Activated CD4-positive, CD25-positive, alpha-beta regulatory T cell treated with anti-CD3 and anti-CD28 coated beads, Interleukin-2, amount 50 U/mL, for 72 hours (primary cell): ENCODE measurements around the gene KCNMA1.
"Not testable (repeated sequence)": the region's sequence is repeated elsewhere in the genome, so short reads cannot be mapped to it uniquely, and the experiment has no call there.

Experiments used
- DNase-seq: peaks from one replicate; pipeline ENCODE4 v3.0.0; 2021

Gene KCNMA1

DNA sequence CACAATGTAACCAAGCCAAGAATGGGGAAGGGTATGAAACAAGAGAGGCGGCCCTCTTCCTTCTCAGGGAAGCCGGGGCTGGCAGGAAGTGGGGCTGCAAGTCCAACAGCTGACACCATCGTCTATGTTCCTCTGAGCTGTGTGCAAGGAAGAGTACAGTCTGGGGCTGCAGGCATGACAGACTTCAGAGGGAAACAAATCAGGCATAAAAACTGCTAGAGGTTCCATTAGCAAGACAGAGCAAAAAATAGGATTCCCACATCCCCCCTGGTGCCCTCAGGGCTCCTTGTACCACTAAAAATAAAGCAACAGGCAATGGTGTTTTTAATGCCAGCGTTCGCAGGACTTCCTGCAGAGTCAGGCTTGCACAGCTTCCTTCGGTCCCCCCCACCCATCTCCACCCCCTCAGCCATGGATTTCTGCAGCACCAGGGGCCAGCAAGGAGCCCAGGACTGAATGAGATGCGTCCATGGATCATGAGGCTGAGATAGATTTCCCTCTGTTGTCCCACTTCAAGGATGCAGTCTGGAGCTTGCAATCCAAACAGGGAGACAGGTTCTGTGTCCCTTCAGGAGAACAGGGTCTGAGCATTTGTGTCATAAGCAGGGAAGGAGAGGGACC is 34.6 kb downstream of the KCNMA1 start:
- no peak for DNase-seq

DNA sequence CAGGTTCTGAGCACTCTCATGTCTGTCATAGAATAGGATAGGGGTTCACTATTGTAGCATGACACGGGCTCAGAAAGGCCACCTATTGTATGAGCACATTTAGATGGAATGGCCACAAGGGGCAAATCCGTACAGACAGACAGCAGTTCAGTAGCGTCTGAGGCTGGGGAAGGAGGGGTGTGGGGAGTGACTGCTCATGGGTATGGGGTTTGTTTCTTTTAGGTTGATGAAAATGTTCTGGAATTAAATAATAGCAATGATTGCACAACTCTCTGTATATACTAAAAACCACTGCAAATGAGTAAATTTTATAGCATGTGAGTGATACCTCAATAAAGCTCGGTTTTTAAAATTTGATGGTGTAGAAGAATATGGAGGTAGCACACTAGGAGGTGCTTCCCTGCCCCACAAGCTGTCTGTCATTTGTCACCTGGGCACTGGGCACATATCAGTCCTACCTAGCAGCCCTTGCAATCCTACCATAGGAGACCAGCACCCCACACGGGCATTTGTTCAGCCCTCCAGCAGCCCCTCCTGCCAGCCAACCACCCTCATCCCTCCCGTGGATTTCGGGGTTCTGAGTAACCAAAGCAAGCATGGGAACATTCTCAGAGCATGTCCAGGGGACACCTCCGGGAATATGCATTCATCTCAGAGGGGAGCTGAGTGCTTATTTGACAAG is 35.2 kb downstream of the KCNMA1 start:
- DNase-seq: no peak

DNA sequence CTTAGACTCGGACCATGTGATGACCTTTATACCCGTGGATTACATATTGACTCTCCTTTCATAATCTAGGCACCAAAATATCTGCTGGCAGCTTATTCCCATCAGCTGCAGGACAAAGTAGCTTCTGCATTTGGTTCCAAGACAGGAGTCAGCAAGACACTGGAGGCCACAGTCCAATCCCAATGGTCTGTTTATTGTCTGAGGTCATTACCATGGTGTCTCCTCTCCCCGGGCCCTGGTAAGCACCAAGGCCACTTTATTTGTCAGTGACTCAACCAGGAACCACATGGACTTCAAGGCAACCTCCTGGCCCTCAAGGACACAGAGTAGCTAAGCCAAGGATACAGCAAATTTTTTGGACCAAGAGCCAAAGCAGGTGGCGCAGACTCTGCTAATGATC is 36.1 kb downstream of the KCNMA1 start:
- no peak for DNase-seq

DNA sequence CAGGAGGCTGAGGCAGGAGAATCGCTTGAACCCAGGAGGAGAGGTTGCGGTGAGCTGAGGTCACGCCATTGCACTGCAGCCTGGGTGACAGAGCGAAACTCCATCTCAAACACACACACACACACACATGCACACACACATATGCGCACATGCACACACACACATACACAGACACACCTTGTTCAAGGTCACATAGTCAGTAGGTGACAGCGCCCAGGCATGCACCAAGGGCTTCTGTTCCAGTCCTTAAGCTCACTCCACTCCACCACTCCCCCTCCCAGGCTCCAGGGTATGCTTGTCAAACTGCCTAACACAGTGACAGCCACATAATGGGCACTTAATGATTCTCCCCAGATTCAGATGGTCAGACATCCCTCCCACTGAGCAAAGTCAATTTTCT is 37.0 kb downstream of the KCNMA1 start:
- no peak for DNase-seq

DNA sequence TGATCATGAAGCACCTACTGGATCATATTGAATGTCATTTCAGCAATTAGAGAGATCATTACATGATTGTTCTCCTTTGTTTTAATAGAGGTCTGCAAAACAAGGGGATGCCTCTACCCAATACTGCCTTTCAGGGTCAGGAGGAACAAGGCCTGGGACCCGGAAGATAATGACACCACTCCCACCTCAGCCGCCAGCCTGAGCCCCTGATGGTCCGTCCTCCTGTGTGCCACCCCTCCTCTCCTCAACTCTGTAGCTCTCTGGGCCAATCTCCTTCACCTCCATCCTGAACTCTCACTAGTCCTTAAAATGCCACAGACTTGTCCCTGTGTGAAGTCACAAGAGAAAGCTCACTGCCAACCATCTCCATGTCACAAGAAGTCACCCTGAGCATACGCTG is 38.0 kb downstream of the KCNMA1 start:
- DNase-seq: no peak

DNA sequence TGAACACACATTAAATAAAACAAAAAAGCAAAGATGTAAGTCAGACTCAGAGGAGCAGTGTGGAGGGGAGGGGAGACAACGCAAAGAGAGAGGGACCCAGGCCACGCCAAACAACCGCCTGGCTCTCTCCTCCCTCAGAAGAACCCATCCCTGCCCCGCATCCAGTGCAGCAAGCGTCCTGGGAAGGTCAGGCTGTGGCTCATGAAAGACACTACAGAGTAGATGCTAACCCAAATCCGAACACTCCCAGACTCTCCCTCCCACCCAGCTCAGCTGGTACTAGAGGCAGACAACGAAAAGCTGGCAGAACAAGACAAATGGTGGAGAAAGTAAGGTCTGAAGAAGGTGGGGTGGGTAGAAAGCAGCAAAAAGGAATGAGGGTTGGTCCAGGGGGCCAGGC is 39.0 kb downstream of the KCNMA1 start:
- no peak for DNase-seq

DNA sequence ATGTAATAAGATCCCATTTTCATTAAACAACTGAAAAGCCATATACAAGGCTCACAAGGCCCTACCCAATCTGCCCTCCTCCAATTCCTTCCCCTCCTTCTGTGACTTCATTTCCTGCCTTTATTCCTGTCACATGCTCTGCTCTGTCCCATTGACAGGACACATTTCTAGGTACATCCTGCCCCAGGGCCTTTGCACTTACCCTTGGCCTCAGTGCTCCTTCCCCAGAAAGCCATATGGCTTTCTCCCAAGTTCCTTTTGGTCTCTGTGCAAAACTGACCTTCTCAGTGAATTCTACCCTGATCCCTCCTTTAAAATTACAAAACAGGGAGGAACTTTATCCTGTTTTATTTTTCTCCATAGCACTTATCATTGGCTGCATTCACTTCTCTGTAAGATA is 40.0 kb downstream of the KCNMA1 start:
- no peak for DNase-seq

DNA sequence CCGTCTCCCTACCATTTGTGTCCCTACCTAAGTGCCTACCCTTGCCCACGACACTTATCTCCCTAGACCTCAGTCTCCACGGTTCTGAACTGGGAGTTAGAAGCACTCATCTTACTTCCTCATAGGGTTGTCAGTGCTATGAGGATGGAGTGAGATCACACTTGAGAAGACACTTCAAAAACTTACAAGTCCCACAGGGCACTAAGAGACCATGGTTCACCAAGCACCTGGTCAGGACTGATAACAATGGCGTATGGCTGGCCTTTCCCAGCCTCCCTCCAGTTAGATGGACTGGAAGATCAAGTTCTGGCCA is 43.2 kb downstream of the KCNMA1 start:
- DNase-seq: no peak

DNA sequence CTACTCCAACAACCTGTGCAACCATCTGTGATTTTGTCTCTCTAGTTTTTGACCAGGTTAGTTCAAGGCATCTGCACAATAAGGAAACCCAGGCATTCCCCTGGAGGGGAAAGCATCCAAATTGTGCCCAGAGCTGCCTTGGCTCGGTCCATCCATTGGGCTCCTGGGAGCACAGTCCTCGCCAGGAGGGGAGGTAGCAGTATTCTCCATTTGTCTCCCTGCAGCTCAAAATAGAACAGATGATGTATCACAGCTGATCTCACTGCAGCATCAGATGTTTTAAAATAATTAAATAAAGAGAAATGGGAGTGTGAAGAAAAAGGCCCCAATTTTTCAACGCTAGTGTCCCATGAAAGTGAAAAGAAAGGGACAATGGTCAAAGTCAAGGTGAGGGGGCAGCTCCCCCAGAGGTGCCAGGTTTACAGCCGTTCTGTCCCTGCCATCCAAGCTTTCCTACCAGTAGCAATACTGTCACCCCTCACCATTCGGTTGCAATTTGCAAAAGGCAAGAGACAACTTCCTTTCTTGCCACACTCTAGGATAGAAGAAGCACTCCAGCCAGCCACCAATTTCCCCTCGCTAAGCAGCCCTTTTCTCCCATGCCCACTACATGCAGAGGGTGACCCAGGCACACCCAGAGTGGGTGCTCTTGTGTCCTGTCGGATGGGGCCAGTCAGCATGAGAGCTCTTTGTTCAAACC is 43.7 kb downstream of the KCNMA1 start:
- no peak for DNase-seq

DNA sequence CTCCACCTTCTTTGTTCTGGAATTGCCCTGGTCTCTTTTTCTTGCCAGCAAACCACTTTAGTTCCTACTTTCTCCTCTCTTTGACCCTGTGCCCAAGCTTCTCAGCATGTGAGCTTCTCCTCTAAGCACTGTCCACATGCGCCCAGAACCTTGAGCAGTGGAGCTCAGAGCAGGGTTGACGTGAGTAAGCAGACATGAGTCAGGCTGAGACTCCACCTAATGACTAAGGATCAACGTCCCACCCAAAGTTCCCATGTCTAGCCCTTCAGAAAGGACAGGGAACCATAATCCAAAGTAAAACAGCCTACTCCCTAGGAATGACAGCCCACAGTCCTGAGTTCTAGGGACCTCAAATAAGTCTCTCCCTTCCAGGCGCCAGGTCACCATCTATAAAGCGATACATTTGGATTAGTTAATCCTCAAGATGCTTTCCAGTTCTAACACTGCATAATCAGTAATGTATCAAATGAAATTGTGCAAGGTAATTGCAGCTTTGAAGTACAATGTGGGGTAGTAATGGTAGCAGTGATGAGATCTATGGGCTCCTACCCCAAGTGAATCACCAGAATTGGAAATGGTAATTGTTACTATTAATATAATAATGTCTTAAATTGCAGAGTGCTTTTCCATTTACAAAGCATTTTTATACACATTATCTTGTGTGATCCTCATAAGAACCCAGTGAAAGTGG is 44.5 kb downstream of the KCNMA1 start:
- DNase-seq: no peak

DNA sequence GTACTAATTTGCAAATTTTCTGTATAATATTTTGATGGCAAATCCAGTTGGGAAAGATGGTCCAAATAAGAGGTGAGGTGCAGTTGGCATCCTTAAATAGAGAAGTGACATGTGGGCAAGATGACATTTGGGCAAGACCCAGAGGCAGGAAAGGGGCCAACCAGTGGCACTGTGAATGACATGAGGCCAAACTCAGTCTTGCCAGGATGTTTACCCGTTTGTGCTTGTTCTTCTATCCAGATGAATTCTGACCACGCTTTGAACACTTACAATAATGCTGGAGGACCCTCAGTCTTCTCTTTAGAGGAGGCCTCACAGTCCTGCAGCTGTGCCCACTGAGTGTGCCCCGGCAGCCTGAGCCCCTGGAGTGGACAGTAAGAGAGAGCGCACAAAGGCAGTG is 45.1 kb downstream of the KCNMA1 start:
- DNase-seq: no peak

DNA sequence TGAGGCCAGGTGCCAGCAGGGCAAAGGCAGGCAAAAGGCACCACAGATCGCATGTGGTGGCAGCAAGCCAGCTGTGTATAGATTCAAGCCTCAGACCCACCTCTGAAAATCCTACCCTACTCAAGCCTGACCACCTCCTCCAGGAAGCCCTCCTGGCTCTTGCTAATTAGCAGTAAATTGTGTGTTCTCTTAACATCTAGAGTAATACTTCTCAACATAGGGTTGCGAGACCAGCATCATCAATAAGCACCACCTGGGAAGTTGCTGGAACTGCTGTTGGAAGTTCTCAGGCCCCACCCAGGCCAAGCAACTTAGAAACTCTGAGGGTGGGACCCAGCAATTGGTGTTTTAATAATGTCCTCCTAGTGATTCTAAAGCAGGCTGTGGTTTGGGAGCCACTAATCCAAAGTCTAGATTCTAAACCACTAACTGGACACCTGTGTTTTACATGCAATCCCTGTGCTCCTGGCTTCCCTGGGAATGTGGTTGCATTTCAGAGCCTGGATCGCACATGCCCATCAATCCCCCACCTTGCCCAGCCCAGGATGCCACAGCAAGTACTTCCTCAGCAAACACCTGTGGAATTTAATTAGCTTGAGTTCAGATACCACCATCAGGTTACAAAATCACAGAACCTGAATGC is 46.2 kb downstream of the KCNMA1 start:
- DNase-seq: no peak

DNA sequence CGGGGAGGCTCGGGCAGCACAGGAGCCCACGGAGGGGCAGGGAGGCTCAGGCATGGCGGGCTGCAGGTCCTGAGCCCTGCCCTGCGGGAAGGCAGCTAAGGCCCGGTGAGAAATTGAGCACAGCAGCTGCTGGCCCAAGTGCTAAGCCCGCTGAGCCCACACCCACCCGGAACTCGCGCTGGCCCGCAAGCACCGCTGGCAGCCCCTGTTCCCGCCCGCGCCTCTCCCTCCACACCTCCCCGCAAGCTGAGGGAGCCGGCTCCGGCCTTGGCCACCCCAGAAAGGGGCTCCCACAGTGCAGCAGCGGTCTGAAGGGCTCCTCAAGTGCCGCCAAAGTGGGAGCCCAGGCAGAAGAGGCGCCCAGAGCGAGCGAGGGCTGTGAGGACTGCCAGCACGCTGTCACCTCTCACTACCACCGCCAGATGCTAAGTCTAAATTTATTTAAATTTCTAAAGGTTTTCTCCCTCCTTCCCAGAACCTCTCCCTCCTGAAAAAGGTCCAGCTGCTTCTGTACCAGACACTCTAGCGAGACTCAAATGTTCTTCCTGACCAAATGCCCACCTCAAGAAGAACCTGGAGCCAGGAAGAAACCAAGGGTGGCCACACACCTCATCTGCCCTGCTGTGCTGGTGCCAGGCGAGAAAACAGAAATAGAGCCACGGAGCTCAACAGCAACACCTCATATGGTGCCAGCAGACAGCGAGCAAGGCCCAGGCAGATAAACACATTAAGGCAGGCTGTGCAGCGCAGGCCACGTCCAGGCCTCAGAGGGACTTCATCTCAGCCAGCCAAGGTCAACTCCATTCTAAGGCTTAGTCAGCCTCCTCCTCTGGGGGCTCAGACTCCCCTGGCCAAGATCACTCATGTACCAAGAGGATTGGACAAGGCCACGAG is 47.0 kb downstream of the KCNMA1 start:
- no peak for DNase-seq

DNA sequence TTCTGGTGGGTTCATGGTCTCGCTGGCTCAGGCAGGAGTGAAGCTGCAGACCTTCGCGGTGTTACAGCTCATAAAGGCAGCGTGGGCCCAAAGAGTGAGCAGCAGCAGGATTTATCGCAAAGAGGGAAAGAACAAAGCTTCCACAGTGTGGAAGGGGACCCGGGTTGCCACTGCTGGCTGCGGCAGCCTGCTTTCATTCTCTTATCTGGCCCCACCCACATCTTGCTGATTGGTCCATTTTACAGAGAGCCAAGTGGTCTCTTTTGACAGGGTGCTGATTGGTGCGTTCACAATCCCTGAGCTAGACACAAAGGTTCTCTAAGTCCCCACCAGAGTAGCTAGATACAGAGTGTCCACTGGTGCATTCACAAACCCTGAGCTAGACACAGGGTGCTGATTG is 47.9 kb downstream of the KCNMA1 start:
- DNase-seq: not testable (repeated sequence)

DNA sequence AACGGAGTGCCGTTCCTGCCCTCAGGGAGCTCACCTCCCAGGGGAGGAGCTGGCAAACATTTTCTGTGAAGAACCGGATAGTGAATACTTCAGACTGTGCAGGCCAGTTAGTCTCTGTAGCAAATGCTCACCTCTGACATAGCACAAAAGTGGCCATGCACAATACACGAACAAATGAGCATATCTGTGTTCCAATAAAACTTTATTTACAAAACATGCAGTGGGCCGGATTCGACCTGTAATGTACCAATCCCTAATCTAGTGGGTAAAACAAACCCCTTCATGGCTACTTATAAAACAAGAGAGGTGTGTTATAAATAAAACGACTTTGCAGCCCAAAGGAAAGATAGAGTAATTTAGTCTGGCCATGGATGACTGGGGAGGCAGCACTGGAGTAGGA is 48.7 kb downstream of the KCNMA1 start:
- DNase-seq: no peak

DNA sequence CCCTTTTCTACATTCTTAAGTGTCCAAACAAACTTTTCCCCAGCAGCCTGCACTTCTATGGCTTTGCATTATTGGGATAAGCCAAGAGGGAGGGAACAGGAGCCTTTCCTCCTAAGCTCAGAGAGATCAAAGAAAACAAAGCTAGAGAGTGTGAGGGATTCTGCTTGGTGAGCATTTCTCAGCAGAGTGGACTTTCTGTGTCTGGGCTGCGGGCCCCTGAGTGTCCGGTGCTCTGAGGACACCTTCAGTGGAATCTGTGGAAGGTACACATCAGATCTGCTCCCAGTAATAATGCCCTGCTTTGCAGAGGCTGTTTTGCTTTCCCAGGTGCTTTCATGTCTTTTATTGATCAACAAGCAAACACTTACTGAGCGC is 50.2 kb downstream of the KCNMA1 start:
- DNase-seq: no peak

DNA sequence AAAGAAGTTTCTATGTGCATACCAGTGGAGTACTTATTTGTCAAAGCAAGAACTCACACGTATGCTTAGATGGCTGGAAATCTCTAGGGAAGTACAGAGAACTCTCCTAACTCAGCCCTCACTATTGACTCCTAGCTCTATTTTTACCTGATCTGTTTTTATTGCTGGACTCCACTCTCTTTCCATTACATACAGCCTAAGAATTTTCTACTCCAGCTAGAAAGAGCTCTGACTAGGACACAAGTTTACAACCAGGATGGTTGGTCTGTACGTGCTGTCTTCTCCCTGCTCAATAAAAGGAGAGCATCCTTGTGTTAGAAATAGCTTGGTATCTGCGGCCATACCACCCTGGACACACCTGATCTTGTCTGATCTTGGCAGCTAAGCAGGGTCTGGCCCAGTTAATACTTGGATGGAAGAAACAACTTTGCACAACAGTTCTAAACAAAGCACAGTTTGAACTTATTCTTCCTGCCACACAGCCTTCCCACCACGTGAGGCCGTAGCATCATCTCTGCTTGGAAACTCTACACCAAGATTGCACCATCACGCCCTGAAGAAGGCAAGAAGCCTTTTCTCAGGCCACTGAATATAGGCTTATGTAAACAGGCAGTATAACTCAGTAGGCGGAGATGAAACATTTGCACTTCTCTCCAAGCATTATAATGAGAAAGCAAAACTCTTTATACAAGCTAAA is 50.7 kb downstream of the KCNMA1 start:
- DNase-seq: no peak

DNA sequence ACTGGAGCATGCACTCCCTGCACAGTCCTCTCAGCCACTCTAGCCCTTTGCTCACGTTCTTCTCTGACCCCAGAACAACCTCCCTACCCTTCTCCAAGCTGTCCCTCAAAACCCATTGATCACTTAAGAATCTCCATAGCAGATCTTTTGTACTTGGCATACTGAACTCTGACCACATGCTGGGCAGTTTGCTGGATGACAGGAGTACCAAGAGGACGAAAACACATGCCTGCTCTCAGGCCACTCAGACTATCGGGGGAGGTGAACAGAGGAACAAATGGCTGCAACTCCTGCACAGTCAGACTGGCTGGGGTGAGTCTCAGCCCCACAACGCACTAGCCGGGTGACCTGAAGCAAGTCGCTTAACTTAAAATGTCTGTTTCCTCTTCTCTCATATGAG is 52.7 kb downstream of the KCNMA1 start:
- no peak for DNase-seq

DNA sequence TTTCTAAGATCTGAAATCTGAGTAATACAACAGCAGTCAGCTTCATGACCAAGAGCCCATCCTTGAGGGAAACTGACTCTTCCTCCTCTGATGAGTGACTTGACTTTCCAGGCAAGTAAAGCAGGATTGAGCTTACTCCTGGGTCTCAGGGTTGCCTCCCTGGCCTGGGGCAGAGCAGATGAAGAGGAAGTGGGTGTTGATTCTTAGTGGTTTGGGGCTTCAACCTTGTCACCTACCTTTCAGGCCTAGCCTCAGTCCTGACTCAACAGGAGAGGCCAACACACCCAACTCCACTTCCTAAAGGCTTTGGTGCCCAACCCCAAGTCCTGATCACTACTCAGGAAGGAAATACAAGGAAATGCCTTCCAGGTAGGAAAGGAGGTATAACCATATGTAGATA is 54.1 kb downstream of the KCNMA1 start:
- no peak for DNase-seq

DNA sequence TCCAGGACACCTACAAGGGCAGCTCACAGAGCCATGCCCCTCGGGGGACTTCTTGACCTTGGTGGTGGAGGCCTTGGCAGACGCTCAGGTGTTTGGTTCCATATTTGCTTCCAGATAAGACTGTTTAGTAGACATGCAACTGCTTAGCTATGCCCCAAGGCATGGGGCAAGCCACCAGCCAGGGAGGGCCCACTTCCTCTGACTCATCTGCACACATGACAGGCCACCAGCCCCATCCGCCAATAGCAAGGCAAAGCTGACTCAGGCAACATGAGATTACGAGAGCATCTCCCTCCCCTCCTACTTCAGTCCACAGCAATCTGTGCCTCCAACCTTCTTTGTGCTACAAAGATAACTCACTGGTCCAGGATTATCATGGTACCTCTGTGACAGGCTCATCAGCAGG is 54.9 kb downstream of the KCNMA1 start:
- DNase-seq: no peak

DNA sequence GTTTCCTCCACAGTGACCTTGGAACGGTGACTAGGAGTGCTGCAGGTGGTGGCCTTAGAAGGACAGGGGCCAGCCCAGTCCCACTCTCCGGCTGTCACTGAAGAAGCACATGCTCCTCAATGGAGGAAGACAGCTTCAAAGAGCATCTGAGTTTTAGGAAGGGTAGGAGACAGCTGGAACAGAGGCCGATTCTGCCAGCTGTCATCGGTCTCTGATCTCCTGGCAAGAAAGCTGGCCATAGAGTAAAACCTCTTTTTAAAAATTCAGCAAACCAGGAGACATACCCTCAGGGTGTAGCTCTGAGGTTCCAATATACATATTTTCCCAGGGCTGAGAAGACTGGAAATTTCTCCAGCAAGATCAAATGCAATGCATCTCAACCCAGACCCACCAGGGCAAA is 55.9 kb downstream of the KCNMA1 start:
- no peak for DNase-seq

DNA sequence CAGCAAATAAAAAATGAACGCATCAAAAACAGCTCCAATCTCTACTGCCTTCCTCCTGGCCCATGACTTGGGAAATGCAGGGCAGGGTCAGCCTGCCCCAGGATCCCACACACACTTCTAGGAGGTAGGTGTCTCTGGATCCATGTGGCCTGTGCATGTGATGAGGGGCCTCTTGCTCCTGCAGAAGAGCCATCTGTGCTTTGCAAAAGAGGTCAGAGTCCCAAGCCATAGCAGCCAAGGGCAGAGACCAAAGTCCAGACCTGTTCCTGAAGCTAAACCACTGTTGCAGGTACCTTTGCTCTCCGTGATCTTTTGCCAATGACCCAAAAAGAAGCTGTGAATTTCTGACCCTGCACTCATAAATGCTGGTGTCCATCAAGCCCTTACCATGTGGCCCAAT is 57.1 kb downstream of the KCNMA1 start:
- no peak for DNase-seq
